Esophagus muscularis mucosa (tissue), 4 donors: Measurements from ENCODE around the gene ATRNL1. TPM values are rescaled to one million over a fixed set of nuclear protein-coding genes. Genes with fewer than 3 reads are reported as not detected.

Source experiments
- DNase-seq: peaks from one replicate; pipeline ENCODE4 v3.0.0-alpha.2; 2017; ENCODE audit errors: extremely low spot score
- H3K27ac ChIP-seq, 4 donors: fragments of 200-600 bp; sonication (generic); replicated peaks in 1 of 4; 1 replicate in 3 of 4; 2 replicates in 1 of 4; pipeline ENCODE4 v1.5.1; 2016 to 2019; ENCODE audit warnings: mild to moderate bottlenecking in 1 of 4
- H3K27me3 ChIP-seq, 4 donors: fragments of 200-600 bp; sonication (generic); one replicate each; pipeline versions ENCODE4 v1.5.1 to v1.6.0; 2016 to 2019
- H3K36me3 ChIP-seq, 4 donors: fragments of 200-600 bp; sonication (generic); one replicate each; pipeline ENCODE4 v1.5.1; 2016 to 2019
- H3K4me1 ChIP-seq, 4 donors: fragments of 200-600 bp; sonication (generic); one replicate each; pipeline ENCODE4 v1.5.1; 2016 to 2019
- H3K4me3 ChIP-seq, 4 donors: fragments of 200-600 bp; sonication (generic); 1 replicate in 2 of 4; 2 replicates in 2 of 4; pipeline ENCODE4 v1.5.1; 2016 to 2019; ENCODE audit warnings: mild to moderate bottlenecking in 4 of 4, moderate library complexity in 1 of 4
- H3K9me3 ChIP-seq, 4 donors: fragments of 200-600 bp; sonication (generic); 1 replicate in 3 of 4; 2 replicates in 1 of 4; pipeline ENCODE4 v1.5.1; 2016 to 2019
- CTCF ChIP-seq, 3 experiments: fragments of 200-600 bp in 2 of 3; fragments of 450-650 bp in 1 of 3; sonication (generic) in 2 of 3; IDR thresholded peaks; one replicate each; pipeline ENCODE4 v1.5.1; 2017 to 2019; ENCODE audit warnings: antibody characterized with exemption in 3 of 3, mild to moderate bottlenecking in 2 of 3, moderate library complexity in 1 of 3
- EP300 ChIP-seq: sonication (generic); formaldehyde crosslinking; IDR thresholded peaks from one replicate; pipeline ENCODE4 v1.6.1; 2017; ENCODE audit warnings: antibody characterized with exemption
- POLR2A ChIP-seq: fragments of 450-650 bp; IDR thresholded peaks from one replicate; pipeline ENCODE4 v1.6.1; 2017; ENCODE audit warnings: antibody characterized with exemption, moderate library complexity, mild to moderate bottlenecking, low read depth
- POLR2AphosphoS5 ChIP-seq, 2 donors: sonication (generic); formaldehyde crosslinking; IDR thresholded peaks; one replicate each; pipeline ENCODE4 v1.6.1; 2017; ENCODE audit warnings: antibody characterized with exemption in 2 of 2
- WGBS: methylation state at CpG from one replicate; pipeline ENCODE4 v1.1.5; 2018; 5-methylcytosine and 5-hydroxymethylcytosine counted together
- intact Hi-C: fragments of 100-400 bp; cut with DNase I; formaldehyde crosslinking; loops from one replicate; pipeline ENCODE4 v1.15.1; 2023
- total RNA-seq, 4 donors: library from RNA; depleted of rRNA; stranded (reverse); fragments of >200 nt; gene quantifications; one replicate each; pipeline versions ENCODE4 v1.1.0 to v1.2.1, GENCODE V29; 2016

ATRNL1 gene
- total RNA-seq, 4 donors from 2014 or later: 5.0 to 18.0 (median 11.3) TPM

GRCh38 chr10:115052226-115052625 lies 40.9 kb upstream of the ATRNL1 start:
- no peak overlapping the region for H3K4me3 ChIP-seq
- no peaks in the 10 kb centered on the region for H3K4me1 ChIP-seq
- no peak for DNase-seq
- H3K36me3 ChIP-seq: no peaks in the 10 kb centered on the region
- TF ChIP-seq POLR2A: no peak
- no peak for TF ChIP-seq CTCF (IDR thresholded peaks at IDR 0.05)
- TF ChIP-seq POLR2AphosphoS5 (IDR thresholded peaks at IDR 0.05): no peak
- TF ChIP-seq EP300: no peak
- no peaks in the 10 kb centered on the region for H3K27me3 ChIP-seq
- no peaks in the 10 kb centered on the region for H3K9me3 ChIP-seq
- WGBS: 94% methylated on average over 3 of the region's 3 CpGs
- intact Hi-C loops: no loop called here
- no peak overlapping the region for H3K27ac ChIP-seq

- intact Hi-C loops: no loop called here
- H3K9me3 ChIP-seq: no peaks in the 10 kb centered on the region
- H3K36me3 ChIP-seq: no peaks in the 10 kb centered on the region
- H3K4me3 ChIP-seq: no peak overlapping the region
- H3K27ac ChIP-seq: no peak overlapping the region
- H3K4me1 ChIP-seq: no peaks in the 10 kb centered on the region
- TF ChIP-seq POLR2A (no peak), CTCF (IDR thresholded peaks at IDR 0.05) (no peak), POLR2AphosphoS5 (IDR thresholded peaks at IDR 0.05) (no peak), EP300 (no peak)
- no peaks in the 10 kb centered on the region for H3K27me3 ChIP-seq
- WGBS: 62% methylated on average over 1 of the region's 1 CpG
- no peak for DNase-seq
Measured at GRCh38 chr10:115052728-115053127, 40.4 kb upstream of the ATRNL1 start.

- H3K4me3 ChIP-seq: no peak overlapping the region
- 83% methylated on average over 2 of the region's 2 CpGs for WGBS
Measured at GRCh38 chr10:115056186-115056585, 37.0 kb upstream of the ATRNL1 start.

GRCh38 chr10:115059301-115059898 lies 33.8 kb upstream of the ATRNL1 start:
- Histone ChIP-seq H3K27me3 (no peaks in the 10 kb centered on the region), H3K27ac (no peak overlapping the region), H3K9me3 (no peaks in the 10 kb centered on the region), H3K36me3 (no peaks in the 10 kb centered on the region), H3K4me1 (no peaks in the 10 kb centered on the region), H3K4me3 (no peak overlapping the region)
- DNase-seq: peak; percentile 39
- no peak for TF ChIP-seq EP300
- no peak for TF ChIP-seq CTCF (IDR thresholded peaks at IDR 0.05)
- no peak for TF ChIP-seq POLR2A
- TF ChIP-seq POLR2AphosphoS5 (IDR thresholded peaks at IDR 0.05): no peak
- intact Hi-C loops: no loop called here
- WGBS: 77% methylated on average over 7 of the region's 7 CpGs

More at GRCh38 chr10:115056186-115056585, 37.0 kb upstream of the ATRNL1 start:
- intact Hi-C loops: no loop called here
- Histone ChIP-seq H3K4me1 (no peaks in the 10 kb centered on the region), H3K27ac (no peak overlapping the region), H3K9me3 (no peaks in the 10 kb centered on the region), H3K36me3 (no peaks in the 10 kb centered on the region), H3K27me3 (no peaks in the 10 kb centered on the region)
- TF ChIP-seq CTCF (IDR thresholded peaks at IDR 0.05) (no peak), POLR2AphosphoS5 (IDR thresholded peaks at IDR 0.05) (no peak), POLR2A (no peak), EP300 (no peak)
- DNase-seq: no peak
